Airway epithelial cell (primary cell): ENCODE results near the gene GK. TPM values are rescaled to one million over a fixed set of nuclear protein-coding genes. Genes with fewer than 3 reads are reported as not detected.

Experiments used
- total RNA-seq: library from RNA; depleted of rRNA; stranded (reverse); fragments of >200 nt; gene quantifications from 2 replicates; pipeline ENCODE4 v1.2.3, GENCODE V29; 2015

Gene GK
- total RNA-seq, result 3.6 and 4.3 TPM in 2 replicates

GRCh38 chrX:30653415-30654131 is at the start of gene GK:
GK (plus strand) TSS chrX:30653423; CDS start chrX:30653538, 115 bp downstream.

Other genes starting within 250 kb of the GK start
- not detected in 2 replicates for gene TASL, start 75.7 kb upstream of the GK start, total RNA-seq
- 29.4 and 31.5 TPM in 2 replicates for gene TAB3, start 235.8 kb downstream of the GK start, total RNA-seq